ENCODE results near the gene TSPAN9. TPM values are rescaled to one million over a fixed set of nuclear protein-coding genes. Genes with fewer than 3 reads are reported as not detected.

TSPAN9 gene
- total and polyA plus RNA-seq, 11 donors = 70.0 to 387 (median 151) TPM

DNA sequence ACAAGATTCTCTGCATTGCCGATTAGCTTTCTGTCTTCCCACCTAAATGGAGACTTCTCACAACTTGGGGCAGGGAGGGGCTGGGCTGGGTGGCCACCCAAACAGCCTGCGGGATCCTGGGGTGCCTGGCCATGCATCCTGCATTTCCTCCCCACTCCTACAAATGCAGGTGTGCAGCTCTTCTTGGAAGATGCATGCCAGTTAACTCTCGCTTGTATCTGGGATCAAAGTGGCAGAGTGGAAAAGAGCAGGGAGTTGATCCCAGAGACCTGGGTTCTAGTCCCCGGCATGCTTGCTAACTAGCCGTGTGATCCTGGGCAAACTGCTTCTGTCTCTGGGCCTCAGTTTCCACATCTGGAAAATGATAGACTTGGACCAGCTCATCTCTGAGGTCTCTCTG lies 136.6 kb downstream of the TSPAN9 start:
- intact Hi-C loops (cut with DNase I) = loop anchor here in 1 of 10 donors (5.0 kb wide), 1 partner anchor 59 kb away; no protein-coding TSS in a partner anchor
- peaks cover 0 to 31% (median 7%) of the 10 kb centered on the region in 9 donors for H3K36me3 ChIP-seq
- no peaks in the 10 kb centered on the region for H3K27me3 ChIP-seq
- 73 to 82% (median 79%) methylated on average over 5 of the region's 5 CpGs for WGBS, 4 donors
- peaks cover 10 to 76% (median 52%) of the 10 kb centered on the region in 12 donors for H3K4me1 ChIP-seq
- ATAC-seq (no peak), DNase-seq (no peak)
- no peak overlapping the region for H3K4me3 ChIP-seq
- no peaks in the 10 kb centered on the region for H3K9me3 ChIP-seq
- peak overlapping the region in 9 of 12 donors; percentile 9 to 92 (median 81) for H3K27ac ChIP-seq
- TF ChIP-seq, protein P1, sequence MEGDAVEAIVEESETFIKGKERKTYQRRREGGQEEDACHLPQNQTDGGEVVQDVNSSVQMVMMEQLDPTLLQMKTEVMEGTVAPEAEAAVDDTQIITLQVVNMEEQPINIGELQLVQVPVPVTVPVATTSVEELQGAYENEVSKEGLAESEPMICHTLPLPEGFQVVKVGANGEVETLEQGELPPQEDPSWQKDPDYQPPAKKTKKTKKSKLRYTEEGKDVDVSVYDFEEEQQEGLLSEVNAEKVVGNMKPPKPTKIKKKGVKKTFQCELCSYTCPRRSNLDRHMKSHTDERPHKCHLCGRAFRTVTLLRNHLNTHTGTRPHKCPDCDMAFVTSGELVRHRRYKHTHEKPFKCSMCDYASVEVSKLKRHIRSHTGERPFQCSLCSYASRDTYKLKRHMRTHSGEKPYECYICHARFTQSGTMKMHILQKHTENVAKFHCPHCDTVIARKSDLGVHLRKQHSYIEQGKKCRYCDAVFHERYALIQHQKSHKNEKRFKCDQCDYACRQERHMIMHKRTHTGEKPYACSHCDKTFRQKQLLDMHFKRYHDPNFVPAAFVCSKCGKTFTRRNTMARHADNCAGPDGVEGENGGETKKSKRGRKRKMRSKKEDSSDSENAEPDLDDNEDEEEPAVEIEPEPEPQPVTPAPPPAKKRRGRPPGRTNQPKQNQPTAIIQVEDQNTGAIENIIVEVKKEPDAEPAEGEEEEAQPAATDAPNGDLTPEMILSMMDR (IDR thresholded peaks at IDR 0.05) = no peak
- TF ChIP-seq POLR2A (IDR thresholded peaks at IDR 0.05) = no peak

DNA sequence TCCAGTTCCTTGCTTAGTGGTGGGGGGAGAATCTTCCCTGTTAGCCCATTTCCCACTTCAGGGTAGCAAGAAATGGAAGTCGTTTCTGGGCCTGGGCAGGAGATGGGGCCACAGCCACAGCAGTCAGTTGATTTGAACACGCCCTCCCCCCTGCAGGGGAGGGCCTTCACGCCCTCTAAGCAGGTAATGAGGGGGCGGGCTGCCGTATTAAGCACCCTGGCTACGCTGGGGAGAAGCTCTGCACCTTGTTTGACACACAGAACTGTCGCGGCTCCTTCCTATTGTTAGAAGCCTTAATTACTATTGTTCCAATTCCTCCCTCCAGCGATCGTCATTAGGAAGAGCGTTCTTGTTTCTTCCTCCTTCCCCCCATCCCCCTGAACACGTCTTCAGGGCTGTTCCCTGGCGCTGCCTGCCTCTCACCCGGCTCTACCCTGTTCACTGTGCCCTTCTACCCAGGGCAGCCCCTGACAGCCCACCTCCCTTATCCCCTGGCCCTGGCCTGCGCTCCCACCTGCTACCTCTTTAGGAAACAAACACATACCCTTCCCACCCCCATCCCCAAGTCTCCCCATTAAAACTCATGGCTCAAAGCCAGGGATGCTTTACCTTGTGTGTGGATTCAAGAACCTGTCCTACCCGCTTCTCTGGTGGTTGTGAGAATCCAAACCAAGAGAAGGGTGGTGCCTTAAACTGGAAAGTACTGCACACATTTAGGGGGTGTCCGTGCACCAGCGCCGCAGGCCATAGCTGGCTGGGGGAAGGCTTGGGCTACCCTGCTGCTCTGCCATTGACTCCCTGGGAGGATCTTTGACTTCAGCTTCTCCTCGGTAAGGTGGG lies 137.6 kb downstream of the TSPAN9 start:
- Histone ChIP-seq H3K27ac (peak overlapping the region in 11 of 12 donors; percentile 26 to 92 (median 81)), H3K36me3 (peaks cover 0 to 27% (median 7%) of the 10 kb centered on the region in 9 donors), H3K9me3 (no peaks in the 10 kb centered on the region), H3K27me3 (no peaks in the 10 kb centered on the region), H3K4me1 (peaks cover 17 to 85% (median 61%) of the 10 kb centered on the region in 12 donors), H3K4me3 (no peak overlapping the region)
- DNase-seq = no peak
- TF ChIP-seq, protein P1 (IDR thresholded peaks at IDR 0.05) = no peak
- TF ChIP-seq POLR2A (IDR thresholded peaks at IDR 0.05) = no peak
- no peak for ATAC-seq
- WGBS, 4 donors = 64 to 73% (median 69%) methylated on average over 19 to 20 of the region's 20 CpGs
- intact Hi-C loops (cut with DNase I) = loop anchor here in 2 of 10 donors (5.0 kb wide), 2 partner anchors 38 to 58 kb away; no protein-coding TSS in a partner anchor

DNA sequence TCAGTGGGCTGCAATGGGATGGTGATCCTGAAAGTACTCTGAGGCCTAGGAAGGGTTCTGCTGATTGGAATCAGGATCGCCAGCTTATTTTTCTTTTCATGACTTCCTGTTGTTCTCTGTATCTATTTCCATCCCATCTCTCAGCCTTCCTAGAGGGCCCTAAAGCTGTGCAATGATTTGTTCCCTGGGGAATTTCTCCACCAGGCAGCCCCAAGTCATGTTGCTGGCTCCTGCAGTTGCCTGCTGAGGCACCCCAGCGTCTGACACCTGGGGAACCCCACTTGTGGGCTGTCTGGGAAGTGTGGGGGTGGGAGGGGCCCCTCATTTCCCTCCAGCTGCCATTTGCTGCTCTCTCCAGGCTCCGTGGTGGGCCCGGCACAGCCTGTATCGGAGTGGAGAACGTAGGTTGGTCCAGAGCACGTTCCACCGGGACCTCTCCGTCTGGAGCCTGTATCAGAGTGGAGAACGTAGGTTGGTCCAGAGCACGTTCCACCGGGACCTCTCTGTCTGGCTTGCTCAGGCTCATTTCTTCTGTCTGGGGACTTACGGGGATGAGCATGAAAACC lies 138.3 kb downstream of the TSPAN9 start:
- WGBS, 4 donors = 52 to 75% (median 67%) methylated on average over 12 to 13 of the region's 13 CpGs

More for the DNA sequence above, 138.3 kb downstream of the TSPAN9 start:
- H3K27me3 ChIP-seq = no peaks in the 10 kb centered on the region
- peaks cover 21 to 93% (median 69%) of the 10 kb centered on the region in 12 donors for H3K4me1 ChIP-seq
- H3K9me3 ChIP-seq = no peaks in the 10 kb centered on the region
- no peak overlapping the region for H3K4me3 ChIP-seq
- ATAC-seq (no peak), DNase-seq (no peak)
- peak overlapping the region in 11 of 12 donors; percentile 73 to 92 (median 83) for H3K27ac ChIP-seq
- TF ChIP-seq, protein P1 (IDR thresholded peaks at IDR 0.05) = no peak
- TF ChIP-seq POLR2A (IDR thresholded peaks at IDR 0.05) = no peak
- peaks cover 0 to 27% (median 7%) of the 10 kb centered on the region in 9 donors for H3K36me3 ChIP-seq
- intact Hi-C loops (cut with DNase I) = loop anchor here in 1 of 10 donors (5.0 kb wide), 1 partner anchor 37 kb away; no protein-coding TSS in a partner anchor

All from heart left ventricle (tissue), 16 donors.